ENCODE data around the gene GAA.

GRCh38 chr17:80109713-80110446, 8.5 kb downstream of the GAA start:
- TF ChIP-seq EZH2 (IDR thresholded peaks at IDR 0.05) (no peak), POLR2AphosphoS5 (IDR thresholded peaks at IDR 0.05; ENCODE audit: borderline replicate concordance, low read depth, low read length) (no peak)
